Ammon's horn (tissue), 1 donor: Measurements from ENCODE around the gene S100A12.

Source experiments
- DNase-seq: peaks from one replicate; pipeline ENCODE4 v3.0.0-alpha.2; 2016; ENCODE audit warnings: low spot score

The S100A12 gene

DNA sequence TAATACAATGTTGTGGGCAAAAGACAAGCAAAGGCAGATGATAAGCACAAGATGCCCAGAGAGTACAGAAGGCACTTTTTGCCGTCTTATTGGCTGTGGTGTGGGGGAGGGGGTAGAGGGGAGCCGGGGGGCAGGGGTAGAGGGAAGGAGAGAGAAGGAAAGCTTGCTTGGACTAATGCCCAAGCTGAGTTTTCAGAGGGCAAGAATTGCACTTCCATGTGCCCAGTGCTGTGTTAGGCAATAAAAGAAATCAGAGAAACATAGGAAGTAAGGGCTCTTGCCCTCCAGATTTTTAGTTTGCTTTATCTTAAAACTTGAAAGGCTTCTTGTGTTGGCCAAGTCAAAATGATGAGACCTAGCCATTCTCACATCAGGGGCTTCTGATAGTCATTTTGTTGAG is 8.3 kb downstream of the S100A12 start:
- no peak for DNase-seq

GRCh38 chr1:153366261-153366660 is 9.2 kb downstream of the S100A12 start:
- DNase-seq: no peak

- DNase-seq: no peak
These were observed 9.7 kb downstream of the S100A12 start for GRCh38 chr1:153365696-153366095.

- DNase-seq: no peak
These were observed 10.4 kb downstream of the S100A12 start for GRCh38 chr1:153364766-153365666.

DNA sequence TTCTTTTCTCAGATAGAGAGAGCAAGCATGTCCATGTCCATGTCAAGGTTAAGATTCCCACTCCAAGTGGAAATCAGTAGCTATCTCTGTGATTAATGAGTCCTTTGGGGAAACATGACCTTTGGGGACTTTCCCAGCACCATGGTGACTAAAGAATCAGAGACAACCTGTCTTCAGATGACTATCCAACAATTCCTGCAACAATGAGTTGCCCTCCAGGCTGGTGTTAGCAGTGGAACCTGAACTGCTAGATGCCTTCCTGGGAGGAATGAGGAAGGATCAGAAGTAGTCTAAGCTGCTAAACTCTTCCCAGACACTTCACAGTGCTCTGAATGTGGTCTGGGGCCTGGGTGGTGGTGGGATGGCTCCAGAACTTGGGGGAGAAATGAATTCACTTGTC is 11.3 kb downstream of the S100A12 start:
- no peak for DNase-seq

GRCh38 chr1:153363641-153364040 is 11.8 kb downstream of the S100A12 start:
- no peak for DNase-seq

- DNase-seq: no peak
These were observed 13.1 kb downstream of the S100A12 start for GRCh38 chr1:153362187-153362775.

DNA sequence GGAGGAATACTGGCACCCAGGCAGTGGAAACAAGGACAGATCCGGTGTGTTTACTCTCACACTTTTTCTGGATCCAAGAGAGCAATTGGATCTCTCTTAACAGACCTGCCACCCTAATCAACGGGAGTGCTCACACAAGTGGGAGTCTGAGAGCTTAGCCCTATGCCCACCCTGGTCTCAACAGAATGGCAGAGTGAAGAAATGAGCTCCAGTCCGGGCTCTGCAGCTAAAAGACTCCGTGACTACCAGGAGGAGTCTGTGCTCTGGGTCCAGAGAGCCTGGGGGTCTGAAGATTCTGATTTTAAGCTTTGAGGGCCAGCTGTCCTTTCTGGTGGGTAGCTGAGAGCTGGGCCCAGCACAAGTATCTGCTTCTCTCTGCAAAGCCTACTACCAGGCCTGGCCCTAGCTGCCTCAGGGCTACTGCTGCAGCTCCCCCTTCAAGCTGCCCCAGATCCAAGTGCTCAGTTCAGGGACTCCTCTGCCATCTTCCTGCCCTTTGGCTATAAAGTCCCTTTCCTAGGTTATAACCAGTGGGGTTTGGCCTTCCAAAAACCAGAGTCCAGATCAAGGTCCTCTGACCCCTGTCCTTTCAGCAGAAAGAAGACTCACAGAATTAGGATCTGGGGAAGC is 13.8 kb downstream of the S100A12 start:
- DNase-seq: no peak

GRCh38 chr1:153360592-153361479 is 14.6 kb downstream of the S100A12 start:
- DNase-seq: no peak

DNA sequence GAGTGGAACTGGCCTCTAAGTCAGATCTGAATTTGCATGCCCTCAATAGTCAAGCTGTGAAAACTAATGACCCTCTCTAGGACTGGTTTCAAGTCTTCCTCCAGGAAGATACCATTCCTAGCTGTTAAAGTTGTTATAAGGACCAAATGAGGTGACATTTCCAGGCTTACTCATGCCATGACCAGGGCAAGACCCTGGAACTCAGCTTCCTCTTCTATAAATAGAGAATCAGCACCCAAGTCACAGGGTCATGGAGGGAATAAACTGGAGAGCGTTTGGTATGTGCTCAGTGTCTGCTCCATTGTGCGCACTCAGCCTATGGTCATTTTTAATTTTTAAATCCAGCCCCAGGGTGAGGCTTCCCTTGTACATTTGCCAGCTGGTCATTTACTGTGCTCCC is 15.2 kb downstream of the S100A12 start:
- no peak for DNase-seq

- DNase-seq: no peak
These were observed 16.2 kb downstream of the S100A12 start for GRCh38 chr1:153359241-153359640.

- DNase-seq: no peak
These were observed 16.8 kb downstream of the S100A12 start for GRCh38 chr1:153358691-153358975.

- DNase-seq: no peak
These were observed 17.3 kb downstream of the S100A12 start, which contains the start of gene S100A9 for GRCh38 chr1:153357853-153358690. Gene S100A9 (plus strand): TSS chr1:153357854. CDS start chr1:153358284, 430 bp downstream.

- DNase-seq: peak; percentile 16
These were observed 18.2 kb downstream of the S100A12 start for GRCh38 chr1:153357076-153357852.

GRCh38 chr1:153356392-153357075 is 18.9 kb downstream of the S100A12 start:
- DNase-seq: no peak

- DNase-seq: peak; percentile 28
These were observed 19.9 kb downstream of the S100A12 start for GRCh38 chr1:153355445-153356071.

DNA sequence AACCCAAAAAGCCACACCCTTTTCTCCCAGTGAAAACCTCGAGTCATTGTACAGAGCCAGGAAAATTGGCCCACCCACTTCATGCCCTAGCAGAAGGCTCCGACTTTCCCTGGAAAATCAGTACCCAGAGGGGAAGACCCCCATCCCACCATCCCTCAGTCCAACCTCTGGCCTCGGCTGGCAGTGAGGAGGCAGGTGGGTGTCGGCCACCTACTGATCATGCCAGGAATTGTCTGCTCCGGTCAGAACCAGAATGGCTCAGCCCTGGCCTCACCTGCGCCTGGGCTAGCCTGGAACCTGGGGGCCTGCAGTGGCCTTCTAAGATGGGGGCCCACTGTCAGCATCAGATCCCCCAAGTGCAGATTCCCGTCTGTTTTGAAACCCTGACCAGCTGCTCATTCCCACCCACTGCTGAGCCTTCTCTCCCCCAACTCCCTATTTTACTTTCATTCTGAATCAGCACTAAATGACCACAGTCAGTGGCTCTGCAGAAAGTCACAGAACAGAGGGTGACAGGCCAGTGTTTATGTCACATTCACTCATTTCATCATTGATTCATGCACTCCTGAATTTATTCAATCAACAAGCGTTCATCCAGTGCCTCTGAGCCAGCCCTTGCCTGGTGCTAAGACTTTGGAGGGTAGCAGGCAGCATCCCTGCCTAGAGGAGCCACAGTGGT is 20.8 kb downstream of the S100A12 start:
- no peak for DNase-seq

GRCh38 chr1:153353226-153353947 is 22.0 kb downstream of the S100A12 start:
- DNase-seq: no peak
